ENCODE measurements around the gene SLC35F4. TPM values are rescaled to one million over a fixed set of nuclear protein-coding genes. Genes with fewer than 3 reads are reported as not detected.

SLC35F4 gene
- total and polyA plus RNA-seq, 10 of the 15 experiments (the other 5 are each of a cell fraction or from before 2014, with no cell fraction given) = 0.06 to 0.30 TPM; not detected in 8

- DNase-seq (ENCODE audit: low read depth, low spot score) = no peak
- TF ChIP-seq, protein P1, sequence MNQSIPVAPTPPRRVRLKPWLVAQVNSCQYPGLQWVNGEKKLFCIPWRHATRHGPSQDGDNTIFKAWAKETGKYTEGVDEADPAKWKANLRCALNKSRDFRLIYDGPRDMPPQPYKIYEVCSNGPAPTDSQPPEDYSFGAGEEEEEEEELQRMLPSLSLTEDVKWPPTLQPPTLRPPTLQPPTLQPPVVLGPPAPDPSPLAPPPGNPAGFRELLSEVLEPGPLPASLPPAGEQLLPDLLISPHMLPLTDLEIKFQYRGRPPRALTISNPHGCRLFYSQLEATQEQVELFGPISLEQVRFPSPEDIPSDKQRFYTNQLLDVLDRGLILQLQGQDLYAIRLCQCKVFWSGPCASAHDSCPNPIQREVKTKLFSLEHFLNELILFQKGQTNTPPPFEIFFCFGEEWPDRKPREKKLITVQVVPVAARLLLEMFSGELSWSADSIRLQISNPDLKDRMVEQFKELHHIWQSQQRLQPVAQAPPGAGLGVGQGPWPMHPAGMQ (IDR thresholded peaks at IDR 0.05; ENCODE audit: borderline replicate concordance) = no peak
- TF ChIP-seq GABPA (IDR thresholded peaks at IDR 0.05; ENCODE audit: low read depth) (no peak), RELA (IDR thresholded peaks at IDR 0.05; ENCODE audit: borderline replicate concordance, partially characterized antibody) (no peak), EGR1 (IDR thresholded peaks at IDR 0.05; ENCODE audit: borderline replicate concordance in 1 of 2, low read depth in 2 of 2, low read length in 2 of 2) (no peak), NFXL1 (IDR thresholded peaks at IDR 0.05; ENCODE audit: borderline replicate concordance) (no peak), BCL11A (IDR thresholded peaks at IDR 0.05; ENCODE audit: low read depth, low read length) (no peak), NRF1 (conservative IDR thresholded peaks at IDR 0.05; ENCODE audit: low read depth, low read length) (no peak), TAF1 (IDR thresholded peaks at IDR 0.05; ENCODE audit: borderline replicate concordance, low read depth, low read length) (no peak), HDAC2 (IDR thresholded peaks at IDR 0.05) (no peak), POU2F2 (IDR thresholded peaks at IDR 0.05; ENCODE audit: borderline replicate concordance, low read depth, low read length) (no peak), HSF1 (IDR thresholded peaks at IDR 0.05; ENCODE audit: low read depth, low read length) (no peak)
- ATAC-seq = no peak
- Histone ChIP-seq H2AFZ (ENCODE audit: control insufficient read depth, low read depth, low read length) (no peak overlapping the region), H3K4me1 (ENCODE audit: control insufficient read depth, insufficient read depth, low read length) (no peaks in the 10 kb centered on the region), H3K9ac (ENCODE audit: control insufficient read depth, insufficient read depth, low read length) (no peak overlapping the region), H4K20me1 (ENCODE audit: control insufficient read depth, insufficient read depth) (no peaks in the 10 kb centered on the region), H3K27me3 (replicated peaks in 1 of 2; ENCODE audit: control insufficient read depth in 2 of 2, insufficient read depth in 2 of 2, low read length in 1 of 2) (no peaks in the 10 kb centered on the region), H3K27ac (ENCODE audit: control insufficient read depth, insufficient read depth) (no peak overlapping the region), H3K4me2 (ENCODE audit: control insufficient read depth, insufficient read depth) (no peak overlapping the region), H3K9me3 (replicated peaks; ENCODE audit: control insufficient read depth, insufficient read depth, low read length) (no peaks in the 10 kb centered on the region), H3K4me3 (no peak overlapping the region), H3K36me3 (ENCODE audit: control insufficient read depth in 2 of 2, insufficient read depth in 2 of 2, low read length in 1 of 2) (no peaks in the 10 kb centered on the region), H3K79me2 (ENCODE audit: control insufficient read depth, insufficient read depth, low read length) (no peaks in the 10 kb centered on the region)
- ChIA-PET SMC1A (ENCODE audit: uncharacterized antibody, unreplicated experiment) (no interaction called here), POLR2A (no interaction called here), CTCF (no interaction called here), RAD21 (ENCODE audit: unreplicated experiment) (interaction anchor here (1.0 kb wide), 1 partner anchor 54 kb away, joined by 3 read pairs; no protein-coding TSS in a partner anchor)
- no TSS peak for BruUV-seq (replicated peaks)
- intact Hi-C loops (cut with micrococcal nuclease; ENCODE audit: unreplicated experiment) = no loop called here
- in situ Hi-C loops (cut with MboI) = no loop called here
- no peak for FAIRE-seq
- WGBS (ENCODE audit: insufficient coverage, insufficient replicate concordance, low lambda C conversion rate, missing lambda C conversion rate) = 29% methylated on average over 4 of the region's 4 CpGs
Observed at GRCh38 chr14:57747036-57747435, 118.9 kb downstream of the SLC35F4 start.
